Psoas muscle (tissue), 8 donors: ENCODE measurements around the gene CALML6. TPM values are rescaled to one million over a fixed set of nuclear protein-coding genes. Genes with fewer than 3 reads are reported as not detected.
A peak's percentile ranks its signal among the peaks of the same experiment; 100 is the strongest.

Source experiments
- ATAC-seq, 4 donors: fragments of 200-7000 bp; cut with Tn5 transposase; one replicate each; pipeline ENCODE4 v1.9.1; 2020; ENCODE audit warnings: moderate library complexity in 3 of 4, mild to moderate bottlenecking in 2 of 4
- DNase-seq, 2 donors: peaks; one replicate each; pipeline ENCODE4 v3.0.0-alpha.2; 2020
- H3K27ac ChIP-seq: fragments of 200-600 bp; one replicate; pipeline ENCODE4 v1.8.0; 2022
- H3K27me3 ChIP-seq, 3 donors: fragments of 200-600 bp in 1 of 3; one replicate each; pipeline versions ENCODE4 v1.6.1 to v1.8.0; 2013 to 2022; ENCODE audit warnings: low read length in 2 of 3, mild to moderate bottlenecking in 2 of 3, moderate library complexity in 1 of 3; ENCODE audit not compliant: insufficient read depth in 3 of 3
- H3K36me3 ChIP-seq, 2 donors: fragments of 200-600 bp in 1 of 2; one replicate each; pipeline versions ENCODE4 v1.6.1 to v1.8.0; 2013 to 2022; ENCODE audit warnings: low read depth in 1 of 2, mild to moderate bottlenecking in 1 of 2, moderate library complexity in 1 of 2; ENCODE audit not compliant: insufficient read depth in 1 of 2
- H3K4me1 ChIP-seq: fragments of 200-600 bp; one replicate; pipeline ENCODE4 v1.8.0; 2022
- H3K4me3 ChIP-seq: fragments of 200-600 bp; one replicate; pipeline ENCODE4 v1.8.0; 2022; ENCODE audit warnings: mild to moderate bottlenecking
- H3K9me3 ChIP-seq: fragments of 200-600 bp; one replicate; pipeline ENCODE4 v1.8.0; 2022
- CTCF ChIP-seq: fragments of 200-600 bp; IDR thresholded peaks from one replicate; pipeline ENCODE4 v1.8.0; 2022; ENCODE audit warnings: antibody characterized with exemption
- WGBS, 3 donors: extraction: QIAGEN DNeasy Blood & Tissue Kit; methylation state at CpG; one replicate each; pipeline versions ENCODE4 v1.1.6 to v1.1.7; 2013; 5-methylcytosine and 5-hydroxymethylcytosine counted together
- intact Hi-C, 2 donors: fragments of 100-400 bp; cut with DNase I; formaldehyde crosslinking; loops; one replicate each; pipeline versions ENCODE4 v1.11.0 to v1.14.2; 2022
- polyA plus RNA-seq, 3 donors: library from polyadenylated mRNA; stranded (reverse); fragments of 200-250 nt; gene quantifications; one replicate each; pipeline ENCODE4 v1.2.3, GENCODE V29; 2013
- total RNA-seq, 4 donors: library from RNA; stranded (reverse); fragmentation: NEBNext Ultra II Directional in 2 of 4; extraction: Animal tissue kit (Norgen Biotek cat#: 25700) in 2 of 4; gene quantifications; one replicate each; pipeline versions ENCODE4 v1.2.1 to v1.2.4, GENCODE V29; 2021 to 2023
- donor health status: healthy with polysubstance abuse.
- donor health status: DM: no; HTN: no; CAD: no; lungs with moderate emphysema.
- donor health status: Bipolar disorder and iron deficiency.
- donor health status: healthy.
- donor health status: DM: yes; HTN: yes; CAD: no.
- donor health status: DM: no; HTN: no; CAD: no.
- donor health status: DM: no; HTN: no; CAD: no.
- donor health status: DM: yes; HTN: yes; CAD: no.

The CALML6 gene
- total and polyA plus RNA-seq, 7 donors = 4.2 to 75.4 (median 25.6) TPM

GRCh38 chr1:1907098-1907736 lies 7.8 kb upstream of the CALML6 start:
- no peaks in the 10 kb centered on the region for H3K36me3 ChIP-seq
- H3K4me1 ChIP-seq = peaks cover 32% of the 10 kb centered on the region
- 66 to 75% (median 67%) methylated on average over 8 of the region's 8 CpGs for WGBS, 3 donors
- TF ChIP-seq CTCF = no peak
- no peaks in the 10 kb centered on the region for H3K9me3 ChIP-seq
- no peak overlapping the region for H3K4me3 ChIP-seq
- H3K27me3 ChIP-seq = no peaks in the 10 kb centered on the region
- no peak for ATAC-seq
- intact Hi-C loops = loop anchor here (2.0 to 5.0 kb wide), 2 partner anchors 128 to 150 kb away; partner anchors contain the start of gene NADK (in 1 of the 2)
- peak in 1 of 2 donors; percentile 59 for DNase-seq
- H3K27ac ChIP-seq = peak overlapping the region; percentile 95

GRCh38 chr1:1908506-1908791 lies 6.6 kb upstream of the CALML6 start:
- H3K27ac ChIP-seq = peak overlapping the region; percentile 95
- intact Hi-C loops = loop anchor here in 1 of 2 donors (5.0 kb wide), 1 partner anchor 151 kb away; no protein-coding TSS in a partner anchor
- H3K27me3 ChIP-seq = no peaks in the 10 kb centered on the region
- H3K36me3 ChIP-seq = no peaks in the 10 kb centered on the region
- DNase-seq (peak in 1 of 2 donors; percentile 70), ATAC-seq (peak in 3 of 4 donors; percentile 3 to 25 (median 14))
- TF ChIP-seq CTCF = no peak
- 5 to 6% (median 6%) methylated on average over 16 to 21 of the region's 21 CpGs for WGBS, 3 donors
- peak overlapping the region; percentile 88 for H3K4me3 ChIP-seq
- H3K4me1 ChIP-seq = peaks cover 32% of the 10 kb centered on the region
- H3K9me3 ChIP-seq = no peaks in the 10 kb centered on the region

- no peak for ATAC-seq
- H3K4me3 ChIP-seq = peak overlapping the region; percentile 88
- no peaks in the 10 kb centered on the region for H3K9me3 ChIP-seq
- no peak for TF ChIP-seq CTCF
- 78 to 81% (median 79%) methylated on average over 6 of the region's 6 CpGs for WGBS, 3 donors
- H3K27ac ChIP-seq = peak overlapping the region; percentile 95
- intact Hi-C loops = no loop called here
- DNase-seq = no peak
- H3K27me3 ChIP-seq = no peaks in the 10 kb centered on the region
- H3K36me3 ChIP-seq = no peaks in the 10 kb centered on the region
- peaks cover 44% of the 10 kb centered on the region for H3K4me1 ChIP-seq
Observed at GRCh38 chr1:1910033-1910465, 5.0 kb upstream of the CALML6 start.

GRCh38 chr1:1910651-1911331 lies 4.3 kb upstream of the CALML6 start:
- Histone ChIP-seq H3K9me3 (no peaks in the 10 kb centered on the region), H3K4me1 (peaks cover 47% of the 10 kb centered on the region), H3K36me3 (no peaks in the 10 kb centered on the region), H3K4me3 (no peak overlapping the region), H3K27ac (no peak overlapping the region), H3K27me3 (no peaks in the 10 kb centered on the region)
- WGBS, 3 donors = 90 to 91% (median 91%) methylated on average over 21 to 22 of the region's 22 CpGs
- DNase-seq (peak; percentile 15 to 51), ATAC-seq (no peak)
- no peak for TF ChIP-seq CTCF
- intact Hi-C loops = no loop called here
